Stimulated activated CD4-positive, alpha-beta T cell treated with anti-CD3 and anti-CD28 coated beads, Interleukin-1b, Interleukin-23, amount 100 ng/mL, for 24 hours (primary cell): ENCODE measurements around the gene TUSC2.
"Not testable (repeated sequence)": the region's sequence is repeated elsewhere in the genome, so short reads cannot be mapped to it uniquely, and the experiment has no call there.

Source experiments
- DNase-seq, 4 experiments: peaks; one replicate each; pipeline ENCODE4 v3.0.0-alpha.2; 2020; ENCODE audit warnings: low read depth in 4 of 4, low spot score in 1 of 4

TUSC2 gene

DNA sequence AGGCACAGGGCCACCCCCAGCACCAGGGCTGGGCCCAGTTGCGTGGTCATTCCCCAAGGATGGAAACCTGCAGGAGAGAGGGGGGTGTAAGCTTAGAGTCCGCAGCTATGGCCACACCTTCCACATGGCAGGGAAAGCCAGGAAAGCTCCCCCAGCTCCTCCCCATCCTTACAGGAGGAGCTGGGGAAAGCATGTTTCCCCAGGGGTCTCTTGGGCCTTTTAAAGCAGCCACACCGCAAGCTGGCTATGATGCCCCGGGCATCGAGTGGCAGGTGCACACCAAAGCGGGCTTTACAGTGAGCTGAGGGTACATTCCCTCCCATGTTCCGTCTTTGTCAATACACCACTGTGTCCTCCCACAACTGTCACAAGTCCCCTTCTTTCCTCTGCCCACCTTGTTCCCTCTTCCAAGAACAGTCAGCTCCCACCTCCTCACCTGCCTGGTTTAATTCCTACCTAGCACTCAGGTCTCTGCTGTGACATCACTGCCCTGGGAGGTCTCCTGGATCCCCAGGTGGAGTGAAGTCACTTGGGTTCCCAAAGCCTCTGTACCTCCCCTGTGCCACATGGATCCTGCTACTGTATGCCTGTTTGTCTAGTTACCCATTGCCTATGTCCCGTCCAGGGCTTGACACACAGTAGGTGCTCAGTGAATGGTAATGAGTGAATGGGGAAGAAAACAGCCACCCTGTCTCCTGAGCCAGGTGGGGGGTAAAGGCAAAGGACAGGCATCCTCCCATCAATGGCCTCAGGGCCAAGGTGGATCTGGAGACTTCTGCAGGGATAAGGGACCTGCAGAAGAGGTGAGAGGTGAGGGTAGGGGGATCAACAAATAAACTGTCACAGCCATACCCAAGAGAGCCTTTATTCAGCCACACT lies 32.2 kb downstream of the TUSC2 start:
- no peak for DNase-seq

DNA sequence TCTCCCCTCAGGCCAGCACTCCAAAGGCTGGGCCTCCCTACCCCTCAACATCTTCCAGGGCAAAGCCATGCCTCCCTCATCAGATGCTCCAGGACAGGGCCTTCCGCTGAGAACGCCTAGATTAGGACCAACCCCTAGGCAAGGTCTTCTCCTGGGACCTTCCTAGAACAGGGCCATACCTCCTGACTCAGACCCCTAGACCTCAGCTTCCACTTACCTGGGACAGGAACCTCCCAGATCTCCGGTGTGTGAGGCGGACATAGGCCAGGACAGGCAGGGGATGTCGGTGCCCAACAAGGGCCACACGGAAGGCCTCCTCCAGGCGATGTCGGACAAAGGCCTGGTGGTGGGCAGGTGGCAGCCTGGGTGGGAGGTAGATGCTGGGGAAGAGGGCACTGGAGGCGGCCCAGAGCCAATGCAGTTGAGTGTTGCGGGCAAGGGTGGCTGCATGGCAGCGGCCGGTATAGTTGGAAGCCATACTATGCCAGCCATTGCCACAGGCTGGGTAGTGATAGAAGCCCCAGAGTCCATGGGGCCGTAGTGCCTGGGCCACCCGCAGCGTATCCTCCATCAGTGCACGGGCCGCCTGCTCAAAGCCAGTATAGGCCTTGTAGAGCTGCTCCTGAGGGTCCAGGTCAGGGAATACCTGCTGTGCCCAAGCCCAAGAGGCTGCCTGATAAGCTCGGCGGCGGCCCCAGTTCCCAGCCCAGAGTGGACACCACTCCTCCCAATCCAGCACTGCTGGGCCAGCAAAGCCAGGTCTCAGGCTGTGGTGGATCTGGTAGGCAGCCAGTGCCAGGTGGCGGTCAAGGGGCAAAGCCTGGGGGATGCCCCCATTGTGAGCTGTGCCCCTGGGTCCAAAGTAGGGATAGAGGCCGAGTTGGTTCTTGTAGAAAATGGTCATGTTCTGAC lies 33.3 kb downstream of the TUSC2 start:
- DNase-seq = no peak

DNA sequence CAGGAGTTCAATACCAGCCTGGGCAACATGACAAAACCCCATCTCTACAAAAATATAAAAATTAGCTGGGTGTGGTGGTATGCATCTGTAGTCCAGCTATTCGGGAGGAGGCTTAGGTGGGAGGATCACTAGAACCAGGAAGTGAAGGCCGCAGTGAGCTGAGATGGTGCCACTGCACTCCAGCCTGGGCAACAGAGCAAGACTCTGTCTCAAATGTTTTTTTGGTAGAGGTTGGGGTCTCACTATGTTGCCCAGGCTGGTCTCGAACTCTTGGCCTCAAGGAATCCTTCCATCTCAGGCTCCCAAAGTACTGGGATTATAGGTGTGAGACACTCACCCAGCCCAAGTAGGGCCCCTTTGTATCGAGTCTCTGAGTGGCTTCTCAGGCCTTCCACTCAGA lies 33.9 kb downstream of the TUSC2 start:
- no peak for DNase-seq

DNA sequence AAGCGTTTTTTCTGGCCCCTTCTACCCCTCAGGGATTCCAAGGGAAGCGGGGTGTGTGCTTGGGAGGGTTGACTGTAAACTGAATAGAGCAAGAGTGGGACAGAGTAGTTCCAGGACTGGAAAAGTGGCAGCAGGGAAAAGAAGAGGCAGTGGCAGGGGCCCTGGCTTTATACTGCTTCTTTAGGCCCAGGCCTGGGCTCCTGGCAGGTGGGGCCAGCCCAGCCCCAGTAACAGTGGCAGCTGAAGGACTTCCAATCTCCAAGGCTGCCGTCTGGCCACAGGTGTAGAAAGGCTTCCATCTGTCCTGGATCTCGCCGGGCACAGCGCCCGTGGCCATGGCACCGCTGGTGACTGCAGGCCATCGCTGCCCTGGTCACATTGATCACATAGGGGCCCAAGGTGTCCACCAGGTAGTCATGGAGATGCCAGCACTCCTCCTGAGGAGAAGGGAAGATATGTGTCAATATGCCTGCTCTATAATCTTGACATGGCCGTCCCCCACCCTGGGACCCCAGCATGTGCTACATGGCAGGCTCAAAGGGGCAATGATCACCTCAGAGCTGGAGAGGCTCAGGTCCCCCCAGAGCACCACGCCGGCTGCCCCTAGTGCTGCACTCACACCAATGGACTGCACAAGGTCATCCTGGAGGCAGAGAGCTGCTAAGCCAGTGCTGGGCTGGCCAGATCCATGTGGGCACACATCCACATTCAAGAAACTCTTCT lies 34.8 kb downstream of the TUSC2 start:
- no peak for DNase-seq

DNA sequence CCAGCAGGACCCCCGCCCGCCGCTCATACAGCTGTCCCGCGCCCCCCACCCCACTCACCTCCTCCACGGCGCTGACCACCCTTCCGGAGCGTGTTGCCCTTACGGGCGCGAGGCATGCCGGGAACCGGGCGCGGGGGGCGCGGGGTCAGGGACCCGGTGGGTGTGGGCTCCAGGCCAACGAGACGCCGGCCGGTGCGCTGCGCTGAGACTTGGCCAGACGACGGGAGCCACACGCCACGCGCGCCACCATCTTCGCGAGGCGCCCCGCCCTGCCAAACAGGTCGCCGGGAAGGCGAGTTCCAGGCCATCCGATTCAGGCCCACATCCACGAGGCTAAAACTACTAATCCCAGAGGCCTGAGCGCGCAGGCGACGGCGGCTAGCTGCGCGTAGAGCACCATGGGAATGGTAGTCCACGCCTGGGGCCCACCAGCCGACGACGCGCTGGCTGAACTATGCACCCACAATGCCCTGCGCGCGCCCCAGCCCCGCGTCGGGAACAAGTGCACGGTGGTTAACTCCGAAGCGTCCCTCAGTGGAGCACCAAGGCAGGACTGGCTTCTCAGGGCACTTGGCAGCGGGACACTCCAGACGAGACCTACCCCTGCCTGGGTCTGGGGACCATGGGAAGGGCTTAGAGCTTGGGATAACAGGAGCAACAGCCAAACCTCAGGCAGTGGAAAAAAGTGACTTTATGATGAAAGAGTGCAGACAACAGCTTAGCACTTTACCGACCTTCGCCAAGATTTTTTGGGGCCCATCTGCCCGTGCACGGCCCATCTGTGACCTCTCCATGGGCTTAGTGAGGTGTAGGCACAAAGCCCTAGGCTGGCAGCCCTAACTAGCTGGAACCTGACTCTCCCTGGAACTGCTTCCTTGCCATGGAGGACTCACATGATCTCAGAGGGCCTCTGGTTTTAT lies 35.6 kb downstream of the TUSC2 start, which contains the start of gene IFRD2:
TSS of gene IFRD2 (minus strand) at position 271 of the 920 bp plus-strand sequence. CDS start at position 116, 155 bp downstream.
- peak; percentile 81 to 94 (median 88) for DNase-seq

DNA sequence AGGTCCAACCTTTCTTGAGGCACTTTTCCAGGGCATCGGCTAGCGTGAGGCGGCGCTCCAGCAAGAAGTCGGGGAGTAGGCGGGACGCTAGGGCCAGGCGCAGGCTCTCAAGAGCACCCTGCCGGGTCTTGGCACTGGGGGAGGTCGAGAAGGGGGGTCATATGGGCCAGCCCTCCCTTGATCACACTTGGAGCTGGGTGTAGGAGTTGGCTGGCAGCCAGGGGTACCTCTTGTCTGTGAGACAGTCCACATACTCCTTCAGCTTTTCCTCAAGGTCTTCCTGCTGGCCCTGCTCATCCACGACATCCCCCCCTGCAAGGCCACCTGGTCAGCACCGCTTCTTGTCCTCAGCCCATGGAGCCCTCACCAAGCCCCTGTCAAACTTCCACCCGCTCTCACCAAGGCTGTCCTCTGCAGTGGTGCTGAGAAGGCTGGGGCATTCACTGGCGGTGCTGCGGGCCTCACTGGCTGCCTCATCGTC lies 37.8 kb downstream of the TUSC2 start:
- no peak for DNase-seq

DNA sequence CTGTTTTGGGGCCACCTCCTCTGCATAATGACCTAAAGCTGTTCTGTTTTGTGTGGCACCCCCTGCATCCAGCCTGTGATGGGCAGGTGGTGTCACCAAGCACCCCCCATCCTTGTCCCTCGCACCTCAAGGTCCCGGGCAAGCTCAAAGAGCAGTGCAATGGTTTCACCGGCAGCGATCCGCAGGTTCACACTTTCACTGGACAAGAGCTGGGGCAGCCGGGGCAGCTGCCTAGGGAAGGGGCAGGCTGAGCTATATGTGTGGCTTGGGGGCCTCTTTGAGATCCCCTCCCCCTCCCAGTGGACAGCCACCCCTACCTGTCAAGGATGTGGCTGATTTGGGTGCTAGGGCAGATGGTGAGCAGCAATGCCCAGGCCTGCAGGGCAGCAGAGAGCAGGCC lies 38.9 kb downstream of the TUSC2 start:
- no peak for DNase-seq

DNA sequence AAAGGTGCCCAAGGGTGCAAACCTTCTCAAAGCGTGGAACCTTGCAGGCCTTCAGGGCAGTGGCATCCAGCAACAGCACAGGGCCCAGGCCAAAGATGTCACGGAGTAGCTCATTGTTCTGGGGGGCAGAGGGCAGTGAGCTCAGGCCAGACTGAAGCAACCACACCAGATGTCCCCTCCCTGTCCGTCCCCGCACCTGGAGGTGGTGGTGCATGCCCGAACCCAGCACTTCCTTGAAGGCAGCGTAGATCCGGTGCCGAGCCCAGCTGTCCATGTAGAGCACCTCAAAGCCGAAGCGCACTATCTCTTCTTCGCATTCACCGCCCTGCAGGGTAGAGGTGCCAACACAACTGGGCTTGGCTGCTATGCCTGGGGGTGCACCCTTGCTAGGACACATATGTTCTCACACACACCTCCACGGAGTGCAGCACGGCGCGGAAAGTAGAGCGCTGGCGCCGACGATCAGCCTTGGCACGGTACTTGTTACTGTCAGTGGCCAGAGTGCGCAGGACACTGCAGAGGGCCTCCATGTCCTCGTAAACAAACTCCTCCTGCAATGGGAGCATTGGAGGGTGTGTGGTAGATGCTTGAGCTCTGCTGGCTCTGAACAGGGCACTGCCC lies 39.5 kb downstream of the TUSC2 start:
- DNase-seq = no peak

DNA sequence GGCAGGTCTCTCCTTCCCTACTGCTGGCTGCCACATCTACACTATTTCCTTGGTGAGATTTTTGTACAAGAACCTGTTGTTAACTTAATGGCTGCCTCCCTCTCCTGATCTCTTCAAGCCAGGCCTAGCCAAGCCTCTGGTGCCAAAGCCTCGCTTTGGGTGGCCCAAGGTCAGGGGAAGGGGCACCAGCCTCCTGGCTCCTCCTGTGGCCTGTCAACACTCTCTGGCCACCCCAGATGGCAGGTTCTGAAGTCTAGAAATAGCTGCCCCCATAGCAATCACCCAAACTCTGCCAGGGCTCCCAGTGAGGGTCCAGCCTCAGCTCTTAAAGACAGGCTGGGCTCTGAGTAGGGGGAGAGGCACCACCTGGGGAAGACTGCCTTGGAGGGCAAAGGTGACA lies 40.8 kb downstream of the TUSC2 start:
- no peak for DNase-seq

DNA sequence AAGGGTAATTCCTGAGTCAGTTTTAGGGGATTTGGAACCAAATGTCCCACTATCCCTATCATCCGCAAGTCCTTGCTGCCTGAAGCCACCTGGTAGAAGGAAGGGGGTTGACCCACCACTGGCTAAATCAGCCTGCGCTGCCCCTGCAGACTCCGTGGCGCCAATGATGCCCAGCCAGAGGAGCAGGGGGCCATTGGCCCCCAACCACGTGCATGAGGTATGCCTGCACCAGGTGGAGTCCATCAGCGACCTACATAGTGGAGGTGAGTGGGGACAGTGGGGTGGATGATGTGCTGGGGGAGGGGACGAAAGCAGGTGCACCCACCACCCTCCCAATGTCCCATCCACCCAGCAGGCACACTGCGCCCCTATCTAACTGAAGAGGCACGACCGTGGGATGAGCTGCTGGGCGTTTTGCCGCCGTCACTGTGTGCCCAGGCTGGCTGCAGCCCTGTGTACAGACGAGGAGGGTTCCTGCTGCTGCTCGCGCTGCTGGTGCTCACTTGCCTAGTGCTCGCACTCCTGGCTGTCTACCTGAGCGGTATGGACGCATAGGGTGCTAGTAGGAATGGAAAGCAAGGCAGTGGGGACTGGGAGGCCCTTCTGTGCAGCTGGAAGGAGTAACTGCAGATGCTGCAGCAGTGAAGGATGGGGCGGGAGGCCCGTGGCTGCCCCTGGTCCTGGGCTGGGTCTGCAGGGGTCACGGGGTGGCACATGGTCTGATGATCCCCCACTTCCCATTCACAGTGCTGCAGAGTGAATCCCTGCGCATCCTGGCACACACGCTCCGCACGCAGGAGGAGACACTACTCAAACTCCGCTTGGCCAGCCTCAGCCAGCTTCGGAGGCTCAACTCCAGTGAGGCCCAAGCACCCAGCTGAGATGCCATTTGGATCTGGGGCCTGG lies 41.4 kb downstream of the TUSC2 start:
- DNase-seq = no peak

DNA sequence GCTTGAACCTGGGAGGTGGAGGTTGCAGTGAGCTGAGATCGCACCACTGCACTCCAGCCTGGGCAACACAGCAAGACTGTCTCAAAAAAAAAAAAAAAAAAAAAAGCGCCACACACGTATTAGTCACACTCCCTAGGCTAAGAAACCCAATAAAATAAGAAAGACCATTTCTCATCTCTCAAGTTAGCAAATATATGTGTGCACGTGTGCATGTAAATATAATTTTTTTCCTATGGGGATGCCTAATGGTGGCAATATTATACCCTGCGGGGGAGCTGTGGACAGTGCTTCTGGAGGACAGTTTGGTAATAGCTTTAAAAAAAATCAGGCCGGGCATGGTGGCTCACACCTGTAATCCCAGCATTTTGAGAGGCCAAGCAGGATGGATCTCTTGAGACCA lies 43.9 kb downstream of the TUSC2 start:
- not testable (repeated sequence) for DNase-seq

DNA sequence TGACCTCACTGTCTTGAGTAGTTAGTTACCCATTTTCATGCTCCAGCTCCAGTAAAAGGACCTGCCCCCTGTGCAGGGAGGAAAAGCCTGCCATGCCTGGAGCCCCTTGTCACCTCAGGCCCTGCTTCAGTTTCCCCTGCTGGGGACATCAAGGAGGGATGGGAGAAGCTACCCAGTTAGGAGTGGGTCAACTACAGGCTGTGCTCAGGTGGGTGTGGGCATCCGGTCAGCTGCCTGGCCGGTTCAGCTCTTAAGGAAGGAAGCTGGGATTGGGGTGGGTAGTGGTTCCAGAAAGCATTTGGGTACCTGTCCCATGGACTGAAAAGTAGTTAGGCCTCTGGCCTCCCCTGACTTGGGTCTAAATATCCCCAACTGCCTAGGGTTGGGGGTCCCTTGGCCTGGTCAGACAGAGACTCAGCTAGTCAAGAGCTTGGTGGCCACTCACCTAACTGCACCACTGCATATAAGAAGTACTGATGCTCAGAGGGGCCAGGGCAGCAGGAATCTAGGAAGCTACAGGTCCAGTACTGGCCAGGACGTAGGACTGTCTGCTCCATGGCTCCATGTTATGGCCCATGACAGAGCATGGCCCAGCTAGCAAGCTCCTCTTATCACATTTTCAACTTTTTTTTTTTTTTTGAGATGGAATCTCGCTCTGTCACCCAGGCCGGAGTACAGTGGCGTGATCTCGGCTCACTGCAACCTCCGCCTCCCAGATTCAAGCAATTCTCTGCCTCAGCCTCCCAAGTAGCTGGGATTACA lies 48.6 kb downstream of the TUSC2 start:
- DNase-seq = no peak

DNA sequence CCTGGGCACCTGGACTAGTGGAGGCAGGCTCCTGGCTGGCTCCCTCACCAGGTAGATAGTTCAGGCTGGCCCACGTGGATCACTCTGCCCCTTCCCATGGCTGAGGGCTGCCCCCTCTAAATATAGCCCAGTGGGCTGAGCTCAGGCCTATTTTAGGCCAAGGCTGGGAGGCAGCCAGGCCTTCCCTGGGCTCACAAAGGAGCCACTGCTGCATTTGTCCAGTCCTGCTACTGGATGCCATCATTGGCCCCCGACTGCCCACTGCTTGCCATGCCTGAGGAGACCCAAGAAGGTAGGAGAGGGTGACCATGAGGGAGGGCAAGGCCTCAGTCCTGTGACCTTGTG lies 49.2 kb downstream of the TUSC2 start, which contains the start of gene LSMEM2:
TSS of gene LSMEM2 (plus strand) at position 208 of the 345 bp plus-strand sequence. CDS start at position 235, 27 bp downstream.
- no peak for DNase-seq

DNA sequence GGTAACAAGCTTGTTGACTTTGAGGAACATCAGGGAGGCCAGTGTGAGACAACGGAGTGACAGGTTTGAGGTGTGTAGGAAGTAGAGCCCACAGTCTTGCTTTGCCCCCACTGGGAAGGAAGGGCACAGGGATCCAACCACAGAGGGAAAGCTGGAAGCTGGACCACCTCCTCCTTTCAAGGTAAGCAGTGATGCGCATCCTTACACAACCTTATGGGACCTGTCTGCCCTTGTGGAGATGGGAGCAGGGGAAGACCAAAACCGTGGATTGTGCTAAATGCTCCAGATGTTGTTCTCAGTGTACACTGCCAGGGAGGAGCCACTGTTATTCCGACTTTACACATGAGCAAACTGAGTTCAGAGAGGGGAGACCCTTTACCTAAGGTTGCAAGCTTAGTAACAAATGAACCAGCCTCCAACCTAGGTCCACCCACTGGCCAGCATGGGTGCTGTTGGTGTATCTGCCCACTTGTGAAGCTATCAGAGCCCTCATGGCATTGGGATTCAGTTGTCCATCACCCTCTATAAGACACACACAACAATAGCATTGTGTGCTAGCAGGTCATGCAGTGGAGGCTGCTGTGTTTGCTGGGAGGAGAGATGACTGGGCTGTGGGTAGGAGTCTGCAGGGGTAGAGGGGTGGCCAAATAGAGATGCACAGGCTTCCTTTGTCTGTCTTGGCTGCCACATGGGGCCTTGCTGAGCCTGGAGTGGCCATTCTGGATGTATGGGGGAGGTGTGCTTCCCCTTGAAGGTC lies 49.7 kb downstream of the TUSC2 start:
- DNase-seq = no peak

DNA sequence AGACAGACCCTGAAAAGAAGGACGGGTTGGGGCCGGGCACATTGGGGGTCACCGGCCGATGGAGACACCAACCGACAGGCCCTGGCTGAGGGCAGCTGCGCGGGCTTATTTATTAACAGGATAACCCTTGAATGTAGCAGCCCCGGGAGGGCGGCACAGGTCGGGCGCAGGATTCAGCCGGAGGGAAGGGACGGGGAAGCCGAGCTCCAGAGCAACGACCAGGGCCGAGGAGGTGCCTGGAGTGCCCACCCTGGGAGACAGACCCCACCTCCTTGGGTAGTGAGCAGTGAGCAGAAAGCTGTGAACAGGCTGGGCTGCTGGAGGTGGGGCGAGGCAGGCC lies 51.3 kb downstream of the TUSC2 start:
- DNase-seq = no peak

DNA sequence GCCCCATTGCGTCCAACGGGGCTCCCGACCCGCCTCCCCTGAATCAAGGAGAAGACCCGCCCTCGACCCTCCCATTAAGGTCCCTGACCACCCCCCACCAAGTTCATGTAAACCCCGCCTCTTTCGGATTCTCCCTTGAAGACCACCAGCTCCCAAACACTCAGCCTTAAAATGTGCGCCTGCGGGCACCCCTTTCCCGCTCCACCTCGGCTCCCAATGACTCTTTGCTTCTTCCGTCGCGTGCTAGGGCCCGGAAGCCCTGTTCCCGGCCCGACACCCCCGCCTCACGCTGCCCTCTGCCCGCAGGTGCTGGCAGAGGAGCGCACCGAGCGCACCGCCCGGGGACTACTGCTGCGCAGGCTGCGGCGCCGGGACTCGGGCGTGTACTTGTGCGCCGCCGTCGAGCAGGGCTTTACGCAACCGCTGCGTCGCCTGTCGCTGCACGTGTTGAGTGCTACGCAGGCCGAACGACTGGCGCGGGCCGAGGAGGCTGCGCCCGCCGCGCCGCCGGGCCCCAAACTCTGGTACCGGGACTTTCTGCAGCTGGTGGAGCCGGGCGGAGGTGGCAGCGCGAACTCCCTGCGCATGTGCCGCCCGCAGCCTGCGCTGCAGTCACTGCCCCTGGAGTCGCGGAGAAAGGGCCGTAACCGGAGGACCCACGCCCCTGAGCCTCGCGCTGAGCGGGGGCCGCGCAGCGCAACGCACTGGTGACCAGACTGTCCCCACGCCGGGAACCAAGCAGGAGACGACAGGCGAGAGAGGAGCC lies 51.8 kb downstream of the TUSC2 start:
- DNase-seq = no peak
